Mucosa of descending colon (tissue), 3 donors: ENCODE measurements around the gene ADAMTS17. TPM values are rescaled to one million over a fixed set of nuclear protein-coding genes. Genes with fewer than 3 reads are reported as not detected.
A peak's percentile ranks its signal among the peaks of the same experiment; 100 is the strongest.

Experiments
- ATAC-seq: fragments of 200-7000 bp; cut with Tn5 transposase; one replicate; pipeline ENCODE4 v1.9.1; 2020; ENCODE audit warnings: mild to moderate bottlenecking, moderate library complexity
- DNase-seq, 3 donors: peaks; one replicate each; pipeline ENCODE4 v3.0.0-alpha.2; 2020
- H3K36me3 ChIP-seq: fragments of 200-600 bp; one replicate; pipeline ENCODE4 v1.8.0; 2021; ENCODE audit warnings: low read depth, mild to moderate bottlenecking
- H3K4me1 ChIP-seq: fragments of 200-600 bp; one replicate; pipeline ENCODE4 v1.8.0; 2021; ENCODE audit warnings: low read depth, mild to moderate bottlenecking
- H3K4me3 ChIP-seq: fragments of 200-600 bp; one replicate; pipeline ENCODE4 v1.8.0; 2021; ENCODE audit warnings: mild to moderate bottlenecking
- H3K9me3 ChIP-seq: fragments of 200-600 bp; one replicate; pipeline ENCODE4 v1.8.0; 2021; ENCODE audit warnings: mild to moderate bottlenecking
- CTCF ChIP-seq: fragments of 200-600 bp; IDR thresholded peaks from one replicate; pipeline ENCODE4 v1.8.0; 2022; ENCODE audit warnings: antibody characterized with exemption, mild to moderate bottlenecking
- intact Hi-C, 2 donors: fragments of 100-400 bp; cut with DNase I in 1 of 2; cut with micrococcal nuclease in 1 of 2; formaldehyde crosslinking; loops; one replicate each; pipeline versions ENCODE4 v1.11.0 to v1.11.1; 2022; cut with DNase I, micrococcal nuclease
- total RNA-seq, 3 donors: library from RNA; stranded (reverse); fragmentation: NEBNext Ultra II Directional in 2 of 3; extraction: Animal tissue kit (Norgen Biotek cat#: 25700) in 2 of 3; gene quantifications; one replicate each; pipeline versions ENCODE4 v1.2.1 to v1.2.4, GENCODE V29; 2021 to 2023
- donor health status: DM: no; HTN: no; CAD: no; lungs with moderate emphysema.
- donor health status: DM: no; HTN: no; CAD: no.
- donor health status: DM: no; HTN: yes; CAD: no.

ADAMTS17 gene
- total RNA-seq, 3 donors from 2014 or later: 5.2 to 13.8 (median 6.3) TPM

- no peak for TF ChIP-seq CTCF
- Histone ChIP-seq H3K4me1 (no peaks in the 10 kb centered on the region), H3K9me3 (no peaks in the 10 kb centered on the region), H3K4me3 (no peak overlapping the region), H3K36me3 (no peaks in the 10 kb centered on the region)
- ATAC-seq: no peak
- intact Hi-C loops: loop anchor here in 1 of 2 donors (10.0 kb wide), 1 partner anchor 400 kb away; no protein-coding TSS in a partner anchor
- DNase-seq: no peak
Measured at GRCh38 chr15:100334905-100335304, 6.9 kb downstream of the ADAMTS17 start.

- DNase-seq (no peak), ATAC-seq (no peak)
- Histone ChIP-seq H3K4me3 (no peak overlapping the region), H3K9me3 (no peaks in the 10 kb centered on the region), H3K4me1 (no peaks in the 10 kb centered on the region), H3K36me3 (no peaks in the 10 kb centered on the region)
- TF ChIP-seq CTCF: no peak
- intact Hi-C loops: loop anchor here in 1 of 2 donors (10.0 kb wide), 1 partner anchor 400 kb away; no protein-coding TSS in a partner anchor
Measured at GRCh38 chr15:100334456-100334855, 7.3 kb downstream of the ADAMTS17 start.

GRCh38 chr15:100334015-100334414, 7.8 kb downstream of the ADAMTS17 start:
- ATAC-seq (peak; percentile 12), DNase-seq (no peak)
- intact Hi-C loops: loop anchor here in 1 of 2 donors (10.0 kb wide), 1 partner anchor 399 kb away; no protein-coding TSS in a partner anchor

DNA sequence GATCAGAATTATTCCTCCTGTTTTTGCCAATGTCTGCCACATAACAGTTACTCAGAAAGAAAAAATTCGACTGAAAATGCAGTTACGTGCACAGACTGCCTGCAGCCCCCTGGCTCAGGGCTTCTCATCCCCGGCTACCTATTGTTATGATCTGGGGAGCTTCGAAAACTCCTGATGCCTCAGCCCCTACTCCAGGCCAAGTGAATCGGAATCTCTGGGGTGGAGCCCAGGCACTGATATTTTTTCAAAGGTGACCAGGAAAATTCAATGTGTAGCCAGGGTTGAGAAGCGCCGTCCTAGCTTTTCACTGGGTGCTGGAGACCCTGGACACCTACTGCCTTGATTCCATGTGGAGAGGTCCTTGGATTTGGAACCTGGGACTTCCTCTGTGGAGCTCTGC, 8.5 kb downstream of the ADAMTS17 start:
- Histone ChIP-seq H3K4me3 (no peak overlapping the region), H3K36me3 (no peaks in the 10 kb centered on the region), H3K4me1 (no peaks in the 10 kb centered on the region), H3K9me3 (no peaks in the 10 kb centered on the region)
- intact Hi-C loops: loop anchor here in 1 of 2 donors (10.0 kb wide), 1 partner anchor 398 kb away; no protein-coding TSS in a partner anchor
- ATAC-seq (no peak), DNase-seq (no peak)
- TF ChIP-seq CTCF: no peak

More at GRCh38 chr15:100334015-100334414, 7.8 kb downstream of the ADAMTS17 start:
- no peaks in the 10 kb centered on the region for H3K4me1 ChIP-seq
- H3K36me3 ChIP-seq: no peaks in the 10 kb centered on the region
- H3K4me3 ChIP-seq: no peak overlapping the region
- TF ChIP-seq CTCF: no peak
- H3K9me3 ChIP-seq: no peaks in the 10 kb centered on the region

GRCh38 chr15:100332721-100333120, 9.1 kb downstream of the ADAMTS17 start:
- Histone ChIP-seq H3K4me3 (no peak overlapping the region), H3K36me3 (no peaks in the 10 kb centered on the region), H3K4me1 (no peaks in the 10 kb centered on the region), H3K9me3 (no peaks in the 10 kb centered on the region)
- DNase-seq (no peak), ATAC-seq (no peak)
- intact Hi-C loops: loop anchor here in 1 of 2 donors (10.0 kb wide), 1 partner anchor 398 kb away; no protein-coding TSS in a partner anchor
- no peak for TF ChIP-seq CTCF
